Hematopoietic multipotent progenitor cell treated with erythropoietin and hydrocortisone succinate and interleukin-3 and kit ligand, for 4 days (in vitro differentiated cells): ENCODE results near the gene SRPK2.
"Not testable (repeated sequence)": the region's sequence is repeated elsewhere in the genome, so short reads cannot be mapped to it uniquely, and the experiment has no call there.

Experiments
- DNase-seq: peaks from one replicate; pipeline ENCODE4 v3.0.0-alpha.2; 2015

Gene SRPK2

DNA sequence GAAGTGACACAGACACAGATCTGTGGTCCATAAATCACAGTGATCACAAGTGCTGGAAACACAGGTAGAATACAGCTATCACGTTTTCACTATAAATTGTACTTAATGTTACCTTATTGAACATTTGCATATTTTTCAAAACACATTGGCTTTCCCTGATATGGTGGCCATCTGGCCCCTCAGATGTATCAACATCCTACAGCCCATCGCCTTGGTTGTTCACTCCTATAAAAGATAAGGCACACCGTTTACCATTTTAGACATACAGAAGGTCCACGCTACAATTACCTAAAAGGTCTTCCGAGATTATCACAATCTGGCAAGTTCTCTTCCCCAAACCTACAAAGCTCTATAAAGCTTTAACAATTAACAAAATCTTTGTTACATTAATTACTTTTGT, 91.4 kb downstream of the SRPK2 start:
- no peak for DNase-seq

DNA sequence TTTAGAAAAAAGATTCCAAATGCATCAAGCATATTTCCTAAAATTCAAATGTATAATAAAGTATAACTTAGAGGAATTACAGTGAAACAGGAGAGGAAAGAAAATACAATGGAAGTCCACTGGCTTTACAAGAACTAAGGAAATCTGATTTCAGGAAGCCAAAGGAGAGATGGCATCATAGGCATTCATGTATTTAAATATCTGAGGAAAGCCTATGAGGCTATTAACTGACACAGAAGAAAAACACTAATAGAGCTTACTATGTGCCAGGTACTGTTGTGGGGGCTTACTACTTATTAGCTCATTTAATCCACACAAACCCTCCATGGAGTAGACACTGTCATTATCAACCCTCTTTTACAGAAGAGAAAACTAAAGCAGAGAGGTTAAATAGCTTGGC, 92.2 kb downstream of the SRPK2 start:
- no peak for DNase-seq

DNA sequence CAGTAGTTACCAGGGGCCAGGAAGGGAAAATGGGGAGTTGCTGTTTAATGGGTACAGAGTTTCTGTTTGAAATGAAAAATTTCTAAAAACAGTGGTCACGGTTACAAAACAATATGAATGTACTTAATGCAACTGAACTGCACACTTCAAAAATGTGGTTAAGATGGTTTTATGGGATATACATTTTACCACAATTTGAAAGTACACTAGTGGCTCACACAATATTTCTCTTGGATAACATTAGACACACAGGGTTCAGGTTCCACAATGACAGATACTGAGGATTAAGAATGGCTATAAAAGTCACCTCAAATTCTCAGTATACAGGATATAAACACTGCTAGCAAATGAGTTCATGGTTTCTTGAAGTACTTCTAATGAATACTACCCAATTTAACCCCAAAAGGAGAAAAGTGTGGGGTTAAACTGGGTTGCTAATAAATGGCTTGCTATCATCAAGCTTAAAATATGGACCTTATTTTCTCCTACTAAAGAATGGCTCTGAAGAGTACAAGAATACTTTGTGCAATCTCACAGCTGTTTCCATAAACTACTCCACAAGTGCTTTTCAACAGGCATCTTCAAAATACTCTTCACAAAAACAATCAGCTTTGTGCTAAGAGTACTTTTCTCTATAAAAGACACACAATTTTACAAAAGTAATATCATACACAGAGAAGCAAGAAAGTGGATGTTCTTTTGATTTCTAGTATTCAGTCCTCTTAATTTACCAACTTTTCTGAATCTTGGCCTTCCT, 92.9 kb downstream of the SRPK2 start:
- DNase-seq = peak; percentile 30

DNA sequence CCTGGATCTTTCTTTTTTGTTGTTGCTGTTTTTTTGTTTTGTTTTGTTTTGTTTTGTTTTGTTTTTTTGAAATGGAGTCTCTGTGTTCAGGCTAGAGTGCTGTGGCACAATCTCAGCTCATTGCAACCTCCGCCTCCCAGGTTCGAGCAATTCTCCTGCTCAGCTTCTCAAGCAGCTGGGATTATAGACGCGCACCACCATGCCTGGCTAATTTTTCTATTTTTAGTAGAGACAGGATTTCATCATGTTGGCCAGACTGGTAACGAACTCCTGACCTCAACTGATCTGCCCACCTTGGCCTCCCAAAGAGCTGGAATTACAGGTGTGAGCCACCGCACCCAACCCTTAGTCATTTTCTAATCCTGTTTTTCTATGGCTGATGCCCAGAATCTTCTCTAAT, 94.2 kb downstream of the SRPK2 start:
- DNase-seq = not testable (repeated sequence)

DNA sequence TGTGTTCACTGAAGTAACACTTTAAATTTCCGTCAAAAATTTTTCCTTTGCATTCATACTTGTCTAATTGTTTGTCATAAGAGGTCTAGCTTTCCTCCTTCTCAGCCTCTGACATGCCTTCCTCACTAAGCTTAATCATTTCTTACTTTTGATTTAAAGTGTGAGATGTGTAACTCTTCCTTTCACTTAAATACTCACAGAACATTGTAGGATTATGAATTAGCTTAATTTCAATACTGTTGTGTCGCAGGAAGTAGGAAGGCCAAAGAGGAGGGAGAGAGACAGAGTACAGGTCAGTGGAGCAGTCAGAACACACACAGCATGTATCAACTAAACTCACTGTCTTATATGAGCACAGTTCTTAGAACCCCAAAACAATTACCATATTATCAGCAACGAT, 99.0 kb downstream of the SRPK2 start:
- no peak for DNase-seq

DNA sequence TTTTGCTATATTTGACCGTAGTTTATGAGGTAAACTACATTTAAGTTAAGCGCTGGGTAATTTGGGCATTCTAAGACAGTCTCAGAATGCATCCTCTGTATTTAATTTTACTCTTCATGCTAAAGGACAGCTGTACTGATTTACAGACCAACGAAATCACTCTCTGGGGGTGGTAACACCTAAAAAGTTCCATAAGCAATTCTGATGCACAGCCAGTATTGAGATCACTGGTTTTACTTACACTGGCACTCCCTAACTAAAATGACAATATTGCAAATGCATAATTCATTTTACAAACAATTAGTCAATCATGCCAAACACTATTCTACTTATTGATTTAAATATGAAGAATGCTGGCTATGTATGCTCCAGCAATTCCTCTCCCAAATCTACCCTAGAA, 102.3 kb downstream of the SRPK2 start:
- DNase-seq = no peak

DNA sequence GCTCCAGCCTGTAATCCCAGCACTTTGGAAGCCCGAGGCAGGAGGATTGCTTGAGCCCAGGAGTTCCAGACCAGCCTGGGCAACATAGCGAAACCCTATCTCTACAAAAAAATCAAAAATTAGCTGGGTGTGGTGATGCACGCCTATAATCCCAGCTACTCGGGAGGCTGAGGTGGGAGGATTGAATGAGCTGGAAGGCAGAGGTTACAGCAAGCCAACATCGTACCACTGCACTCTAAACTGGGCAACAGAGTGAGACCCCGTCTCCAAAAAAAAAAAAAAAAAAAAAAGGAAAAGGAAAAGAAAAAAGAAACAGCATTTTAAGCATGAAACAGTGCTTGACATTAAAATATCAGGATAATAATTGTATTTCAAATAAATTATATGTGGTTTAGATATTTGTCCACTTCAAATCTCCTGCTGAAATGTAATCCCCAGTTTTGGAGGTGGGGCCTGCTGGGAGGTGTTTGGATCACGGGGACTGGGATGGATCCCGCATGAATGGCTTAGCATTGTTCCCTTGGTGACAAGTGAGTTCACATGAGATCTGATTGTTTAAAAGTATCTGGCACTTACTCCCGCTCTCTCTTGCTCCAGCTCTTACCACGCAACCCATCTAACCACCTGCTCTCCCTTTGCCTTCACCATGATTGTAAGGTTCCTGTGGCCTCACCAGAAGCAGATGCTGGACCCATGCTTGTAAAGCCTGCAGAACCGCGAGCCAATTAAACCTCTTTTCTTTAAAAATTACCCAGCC, 103.4 kb downstream of the SRPK2 start:
- DNase-seq = no peak

DNA sequence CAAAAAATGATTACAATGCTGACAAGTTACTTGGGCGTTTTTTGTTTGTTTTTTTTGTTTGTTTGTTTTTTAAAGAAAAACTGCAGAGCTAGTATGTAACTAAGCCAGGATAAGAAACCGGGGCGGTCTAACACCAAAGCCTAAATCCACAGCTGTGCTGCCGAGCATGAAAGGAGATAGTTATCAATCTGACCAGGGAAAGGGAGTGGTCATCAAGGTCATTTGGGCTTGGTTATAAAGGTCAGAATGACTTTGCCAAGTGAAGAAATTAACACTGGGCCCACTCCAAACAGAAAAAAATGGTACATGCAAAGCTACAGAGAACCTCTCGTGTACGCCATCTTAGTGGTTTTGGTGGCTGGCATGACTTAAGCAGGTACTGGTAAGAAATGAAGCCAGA, 104.7 kb downstream of the SRPK2 start:
- DNase-seq = no peak

DNA sequence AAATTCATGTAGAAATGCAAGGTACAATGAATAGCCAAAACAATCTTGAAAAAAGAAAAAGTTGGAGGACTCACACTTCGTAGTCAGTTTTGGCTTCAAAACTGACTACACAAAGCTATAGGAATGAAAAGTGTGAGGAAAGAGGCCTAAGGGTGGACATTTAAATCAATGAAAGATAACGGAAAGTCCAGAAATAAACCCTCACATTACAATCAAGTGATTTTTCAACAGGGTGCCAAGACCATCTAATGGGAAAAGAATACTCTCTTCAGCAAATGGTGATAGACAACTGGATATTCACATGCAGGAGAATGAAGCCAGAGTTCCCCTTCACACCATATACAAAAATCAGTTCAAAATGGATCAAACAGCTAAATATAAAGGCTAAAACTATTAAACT, 106.8 kb downstream of the SRPK2 start:
- no peak for DNase-seq

DNA sequence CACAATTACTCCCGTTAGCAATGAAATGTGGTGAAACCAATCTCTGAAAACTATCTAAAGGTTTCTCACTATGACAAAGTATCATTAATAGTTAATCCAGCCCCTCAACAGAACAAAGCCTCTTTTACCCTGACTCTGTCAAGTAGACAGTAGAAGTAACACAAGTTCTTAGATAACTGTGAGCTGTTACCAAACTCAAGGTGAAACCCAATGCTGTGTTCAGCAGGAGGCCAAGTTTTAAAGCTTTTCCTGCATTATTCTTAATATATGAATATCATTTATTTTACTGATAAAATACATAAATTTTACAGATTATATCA, 109.1 kb downstream of the SRPK2 start:
- DNase-seq = no peak

DNA sequence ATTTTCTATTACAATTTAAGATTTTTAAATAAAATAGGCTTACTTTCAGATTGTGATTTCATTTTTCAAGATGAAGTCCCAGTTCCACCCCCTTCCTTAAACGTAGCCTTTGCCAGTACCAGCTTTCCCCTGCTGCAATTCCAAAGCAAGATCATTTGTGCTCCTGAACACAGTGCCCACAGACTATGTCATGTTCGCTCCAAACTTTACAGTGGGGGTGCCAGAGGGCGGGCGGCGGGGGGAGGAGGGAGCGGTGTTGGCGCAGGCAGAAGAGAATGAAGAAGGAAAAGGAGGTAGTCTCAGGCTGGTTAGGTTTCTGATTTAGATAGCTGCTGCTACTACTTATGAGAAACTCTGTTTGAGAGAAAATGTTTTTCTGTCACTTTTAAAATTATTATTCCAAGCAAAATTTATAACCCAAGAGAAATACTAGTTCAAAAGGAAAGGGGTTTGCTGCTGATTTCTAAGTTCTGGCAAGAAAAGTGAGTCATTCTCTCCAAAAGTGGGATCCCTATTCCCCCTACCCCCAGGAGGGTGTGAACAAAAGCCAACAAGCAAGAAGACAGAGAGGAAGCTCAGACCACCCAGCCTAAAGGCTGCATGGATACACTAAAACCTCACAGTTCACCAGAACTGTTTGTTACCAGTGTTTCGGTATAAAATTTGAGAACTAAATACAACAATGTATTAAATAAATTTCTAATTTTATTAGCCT, 109.6 kb downstream of the SRPK2 start:
- DNase-seq = peak; percentile 16

DNA sequence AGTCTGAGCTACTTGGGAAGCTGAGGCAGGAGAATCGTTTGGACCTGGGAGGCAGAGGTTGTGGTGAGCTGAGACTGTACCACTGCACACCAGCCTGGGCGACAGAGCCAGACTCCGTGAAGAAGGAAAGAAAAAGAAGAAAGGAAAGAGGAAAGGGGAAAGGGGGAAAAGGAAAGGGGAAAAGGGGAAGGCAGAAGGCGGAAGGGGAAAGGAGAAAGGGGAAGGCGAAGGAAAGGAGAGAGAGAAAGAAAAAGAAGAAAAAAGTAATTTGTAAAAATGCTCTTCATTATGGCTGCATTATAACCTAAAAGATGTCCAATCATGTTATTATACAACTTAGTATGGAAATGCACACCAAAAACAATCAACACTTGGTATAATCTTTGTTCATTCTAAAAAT, 110.2 kb downstream of the SRPK2 start:
- DNase-seq = no peak

DNA sequence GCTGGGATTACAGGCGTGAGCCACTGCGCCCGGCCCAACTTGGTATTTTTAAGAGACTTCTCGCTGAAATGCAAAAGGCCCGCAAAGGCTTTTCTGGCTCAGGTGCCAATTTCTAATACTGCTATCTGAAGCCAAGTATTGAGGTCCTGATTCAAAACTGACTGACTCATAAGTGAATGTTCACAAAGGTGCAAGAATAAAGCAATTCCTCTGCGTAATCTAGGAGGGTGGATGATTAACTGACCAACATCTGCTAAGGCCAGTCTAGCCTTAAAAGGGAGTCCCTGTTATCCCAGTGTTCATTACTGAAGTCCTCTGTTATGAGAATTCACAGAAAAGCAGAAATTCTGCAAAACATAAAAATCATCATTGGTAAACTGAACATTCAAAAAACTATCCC, 111.4 kb downstream of the SRPK2 start:
- DNase-seq = no peak

DNA sequence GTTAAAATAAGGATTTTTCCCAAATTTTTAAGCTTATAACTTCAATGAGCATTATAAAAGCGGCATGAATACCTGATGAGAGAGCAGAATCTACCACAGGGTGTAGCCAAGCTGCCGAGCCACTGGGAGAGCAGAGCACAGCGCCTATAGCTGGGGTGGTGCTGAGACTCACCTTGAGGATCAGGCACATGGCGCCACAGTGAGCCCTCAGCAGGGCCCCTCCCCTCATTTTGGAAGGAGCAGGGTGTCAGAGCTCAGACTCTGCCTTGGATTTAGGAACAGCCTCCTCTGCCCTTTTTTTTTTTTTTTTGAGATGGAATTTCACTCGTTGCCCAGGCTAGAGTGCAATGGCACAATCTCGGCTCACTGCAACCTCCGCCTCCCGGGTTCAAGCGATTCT, 118.6 kb downstream of the SRPK2 start:
- no peak for DNase-seq

DNA sequence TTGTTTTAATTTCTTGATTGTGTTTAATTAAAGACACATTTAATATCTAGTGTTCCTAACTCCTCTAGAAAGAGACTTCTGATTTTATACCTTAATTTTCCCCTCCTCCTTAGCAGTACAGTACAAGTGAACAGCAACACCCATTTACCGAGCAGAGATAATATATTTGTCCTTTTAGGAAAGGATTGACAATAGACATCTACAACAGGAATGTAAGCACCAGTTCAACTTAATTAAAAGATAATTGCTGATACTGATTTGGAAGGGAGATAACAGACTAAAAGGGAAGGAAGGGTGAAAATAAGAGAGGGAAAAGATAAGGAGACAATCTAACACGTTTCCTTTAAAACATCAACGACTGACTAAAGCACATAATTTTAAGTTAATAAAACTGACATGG, 119.3 kb downstream of the SRPK2 start:
- peak; percentile 19 for DNase-seq

DNA sequence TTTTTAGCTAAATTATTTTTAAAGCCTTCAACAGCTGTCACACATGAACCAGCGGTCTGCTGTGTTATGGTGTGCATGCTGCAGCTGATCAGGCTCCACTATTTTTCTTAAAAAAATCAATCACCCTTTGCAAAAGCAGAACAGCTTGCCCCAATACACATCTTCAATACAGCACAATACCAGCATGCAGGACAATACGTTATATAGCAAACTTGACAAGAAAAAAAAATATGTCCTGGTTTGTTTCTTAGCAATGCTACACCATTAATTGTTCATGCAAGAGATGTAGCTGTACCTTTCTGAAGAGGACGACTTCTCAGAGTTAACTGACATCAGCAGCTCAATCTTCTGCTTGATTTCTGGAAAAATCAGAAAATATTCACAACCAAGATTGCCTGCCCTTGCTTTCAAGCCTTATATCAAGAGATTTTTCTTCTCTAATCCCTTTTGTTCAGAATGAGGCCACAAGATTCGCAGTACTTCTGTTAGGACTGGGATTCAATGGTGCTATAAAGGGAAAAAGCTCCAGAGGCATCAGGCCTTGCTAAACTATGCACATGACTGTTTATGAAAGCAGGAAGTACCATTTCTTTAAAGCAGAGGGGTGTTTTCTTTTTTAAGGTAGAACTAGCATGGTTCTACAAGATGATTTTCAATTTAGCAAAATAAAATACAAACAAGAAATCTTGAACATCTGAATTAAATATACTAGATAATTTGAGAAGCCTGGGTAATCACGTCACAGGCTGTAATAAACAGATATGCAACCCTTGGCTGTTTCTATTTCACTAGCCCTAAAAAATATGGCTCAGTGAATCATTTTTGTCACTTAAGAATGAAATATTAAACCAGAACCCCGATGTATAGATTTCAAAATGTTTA, 120.0 kb downstream of the SRPK2 start:
- peak; percentile 73 for DNase-seq

DNA sequence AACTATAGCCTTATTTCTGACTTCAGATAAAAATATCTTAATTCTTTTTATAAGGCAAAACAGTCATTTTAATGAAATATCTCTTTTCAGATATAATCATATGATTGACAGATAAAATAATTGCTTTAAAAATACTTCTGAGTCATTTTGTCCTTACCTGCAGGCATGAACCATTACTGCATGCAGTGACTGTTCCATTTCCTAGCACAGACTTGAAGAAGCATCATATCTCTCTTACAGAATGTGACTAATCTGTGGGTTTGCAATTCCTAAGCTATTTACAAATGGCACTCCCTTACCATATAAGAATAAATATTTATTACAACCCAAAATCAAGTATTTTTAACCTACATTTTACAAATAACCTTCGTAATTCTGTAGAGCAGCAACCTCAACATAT, 120.7 kb downstream of the SRPK2 start:
- DNase-seq = peak; percentile 51

DNA sequence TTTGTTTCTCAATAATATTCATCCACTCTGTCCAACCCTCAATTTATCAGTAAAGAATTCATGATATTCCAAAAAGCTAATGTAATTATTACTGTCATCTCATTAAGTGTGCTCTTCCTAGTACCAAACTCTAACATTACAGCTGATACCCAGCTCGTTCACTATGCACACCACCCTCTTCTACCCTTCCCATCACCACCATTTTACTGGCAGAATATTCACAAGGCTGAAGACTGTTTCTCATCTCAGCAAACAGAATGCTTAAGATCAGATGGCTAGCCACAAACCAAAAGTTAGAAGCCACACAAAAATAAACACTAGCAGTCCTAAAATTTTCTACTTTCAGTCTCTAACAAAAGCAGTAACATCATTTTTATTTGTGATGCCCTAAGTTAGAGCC, 121.5 kb downstream of the SRPK2 start:
- DNase-seq = peak; percentile 27

DNA sequence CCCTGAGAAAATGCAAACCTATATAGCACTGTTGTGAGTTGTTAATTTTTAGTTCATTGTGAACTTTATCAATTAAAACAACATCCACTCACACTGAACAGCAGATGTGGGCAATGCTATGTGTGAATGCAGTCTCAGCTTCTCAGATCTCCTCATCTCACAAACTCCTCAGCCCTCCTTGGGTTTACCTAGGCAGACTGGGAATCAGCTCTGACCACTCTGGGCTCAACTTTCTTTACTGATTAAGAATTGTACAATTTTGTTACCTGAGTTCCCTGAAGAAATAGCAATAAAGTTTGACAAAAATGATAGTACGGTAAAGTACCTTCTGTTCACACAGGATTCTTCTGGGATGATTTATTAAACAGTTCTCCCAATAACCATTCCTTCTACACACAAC, 124.0 kb downstream of the SRPK2 start:
- DNase-seq = no peak

DNA sequence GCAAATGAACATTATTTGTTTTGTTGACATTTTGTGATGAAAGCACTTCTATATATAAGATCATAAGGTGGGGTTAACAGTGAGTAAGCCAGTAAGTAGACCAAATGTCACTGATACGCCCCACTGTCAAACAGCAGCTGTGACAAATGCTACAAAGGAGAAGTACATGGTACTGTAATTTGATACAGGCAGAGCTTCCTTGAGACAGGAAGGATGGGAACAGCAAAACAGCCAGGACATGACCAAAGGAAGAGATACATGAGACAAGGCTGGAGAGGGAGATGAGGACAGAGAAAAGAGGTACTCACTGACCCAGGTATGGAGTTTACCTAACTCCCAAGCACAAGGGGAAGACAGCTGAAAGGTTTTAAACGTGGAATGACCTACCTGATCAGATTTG, 127.0 kb downstream of the SRPK2 start:
- peak; percentile 25 for DNase-seq

DNA sequence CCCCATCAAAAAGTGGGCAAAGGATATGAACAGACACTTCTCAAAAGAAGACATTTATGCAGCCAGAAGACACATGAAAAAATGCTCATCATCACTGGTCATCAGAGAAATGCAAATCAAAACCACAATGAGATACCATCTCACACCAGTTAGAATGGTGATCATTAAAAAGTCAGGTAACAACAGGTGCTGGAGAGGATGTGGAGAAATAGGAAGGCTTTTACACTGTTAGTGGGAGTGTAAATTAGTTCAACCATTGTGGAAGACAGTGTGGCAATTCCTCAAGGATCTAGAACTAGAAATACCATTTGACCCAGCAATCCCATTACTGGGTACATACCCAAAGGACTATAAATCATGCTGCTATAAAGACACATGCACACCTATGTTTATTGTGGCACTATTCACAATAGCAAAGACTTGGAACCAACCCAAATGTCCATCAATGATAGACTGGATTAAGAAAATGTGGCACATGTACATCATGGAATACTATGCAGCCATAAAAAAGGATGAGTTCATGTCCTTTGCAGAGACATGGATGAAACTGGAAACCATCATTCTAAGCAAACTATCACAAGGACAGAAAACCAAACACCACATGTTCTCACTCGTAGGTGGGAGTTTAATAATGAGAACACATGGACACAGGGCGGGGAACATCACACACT, 128.4 kb downstream of the SRPK2 start:
- not testable (repeated sequence) for DNase-seq

DNA sequence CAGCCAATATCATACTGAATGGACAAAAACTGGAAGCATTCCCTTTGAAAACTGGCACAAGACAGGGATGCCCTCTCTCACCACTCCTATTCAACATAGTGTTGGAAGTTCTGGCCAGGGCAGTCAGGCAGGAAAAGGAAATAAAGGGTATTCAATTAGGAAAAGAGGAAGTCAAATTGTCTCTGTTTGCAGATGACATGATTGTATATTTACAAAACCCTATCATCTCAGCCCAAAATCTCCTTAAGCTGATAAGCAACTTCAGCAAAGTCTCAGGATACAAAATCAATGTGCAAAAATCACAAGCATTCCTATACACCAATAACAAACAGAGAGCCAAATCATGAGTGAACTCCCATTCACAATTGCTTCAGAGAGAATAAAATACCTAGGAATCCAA, 129.8 kb downstream of the SRPK2 start:
- DNase-seq = not testable (repeated sequence)

DNA sequence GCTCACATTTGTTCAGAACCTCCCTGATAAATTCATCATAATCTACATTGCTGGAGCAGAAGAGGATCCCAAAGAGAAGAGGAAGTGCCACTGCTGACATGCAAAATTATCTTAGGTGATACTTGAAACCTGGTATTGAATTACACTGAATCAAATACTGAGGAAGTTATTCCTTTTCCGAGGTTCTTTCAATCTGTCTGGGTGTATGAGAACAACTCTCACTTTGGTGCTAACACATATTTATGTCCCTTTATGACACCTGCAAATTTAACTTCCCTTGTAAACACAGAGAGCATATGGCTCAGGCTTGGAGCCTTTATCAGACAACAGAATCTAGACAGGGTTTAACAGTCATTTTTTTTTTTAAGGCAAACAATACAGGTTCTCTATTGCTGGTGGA, 131.4 kb downstream of the SRPK2 start:
- DNase-seq = peak; percentile 46
